GM15510 (cell line): ENCODE results near the gene WDR17.

Experiments used
- POLR2A ChIP-seq: IDR thresholded peaks from 3 replicates; pipeline ENCODE4 v1.6.1; 2011; ENCODE audit warnings: borderline replicate concordance; ENCODE audit not compliant: insufficient read length; ENCODE audit errors: extremely low read depth

Gene WDR17

DNA sequence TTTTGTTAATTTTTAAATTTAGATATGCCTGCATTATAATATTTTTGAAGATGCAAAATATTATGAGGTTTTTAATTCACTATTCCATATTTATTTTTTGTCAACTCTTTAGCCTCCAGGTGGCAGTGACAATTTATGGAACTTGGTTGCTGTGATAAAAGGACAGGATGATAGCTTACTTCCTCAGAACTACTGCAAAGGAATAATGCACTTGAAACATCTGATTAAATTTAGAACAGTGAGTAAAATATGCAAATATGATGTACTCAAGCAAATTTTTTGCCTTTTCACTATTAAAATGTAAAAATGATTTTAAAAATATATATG is 84.7 kb downstream of the WDR17 start:
- TF ChIP-seq POLR2A, result no peak

GRCh38 chr4:176150704-176151103 is 85.1 kb downstream of the WDR17 start:
- no peak for TF ChIP-seq POLR2A

GRCh38 chr4:176153124-176153523 is 87.5 kb downstream of the WDR17 start:
- no peak for TF ChIP-seq POLR2A

GRCh38 chr4:176156656-176157055 is 91.0 kb downstream of the WDR17 start:
- no peak for TF ChIP-seq POLR2A

DNA sequence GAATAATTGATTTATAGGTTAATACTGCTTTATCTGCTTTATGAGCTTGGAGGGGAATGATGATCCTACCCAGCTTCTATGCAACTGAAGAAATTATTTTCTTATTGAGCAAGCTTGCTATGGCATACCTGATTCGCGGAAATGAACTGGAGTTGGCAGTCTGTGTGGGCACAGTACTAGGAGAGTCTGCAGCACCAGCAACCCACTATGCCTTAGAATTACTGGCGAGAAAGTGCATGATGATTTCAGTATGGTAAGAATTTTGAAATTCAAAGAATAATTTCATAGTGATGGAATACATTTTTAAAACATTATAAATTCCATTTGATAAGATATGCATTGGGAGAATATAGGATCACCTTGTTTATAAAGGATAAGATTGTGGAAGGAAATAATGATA is 97.4 kb downstream of the WDR17 start:
- no peak for TF ChIP-seq POLR2A

DNA sequence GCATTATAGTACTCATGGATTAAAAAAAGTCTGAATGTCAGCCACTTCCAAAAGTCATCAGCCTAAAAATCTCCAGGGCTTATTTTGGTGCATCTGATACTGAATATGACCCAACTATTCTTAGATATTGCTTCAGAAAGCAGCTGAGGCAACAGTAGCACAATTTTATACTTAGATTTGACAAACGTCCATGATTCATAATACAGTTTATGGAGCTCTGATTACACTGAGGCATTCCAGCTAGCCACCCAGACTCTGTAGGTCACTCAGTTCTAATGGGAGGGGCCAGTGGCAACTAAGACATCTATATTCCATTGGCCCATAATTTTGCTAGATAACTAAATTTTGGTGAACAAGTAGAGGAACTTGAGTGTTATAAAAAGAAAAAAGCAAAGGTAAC is 119.4 kb downstream of the WDR17 start:
- no peak for TF ChIP-seq POLR2A

- no peak for TF ChIP-seq POLR2A
Measured at GRCh38 chr4:176186067-176186466, 120.4 kb downstream of the WDR17 start.

DNA sequence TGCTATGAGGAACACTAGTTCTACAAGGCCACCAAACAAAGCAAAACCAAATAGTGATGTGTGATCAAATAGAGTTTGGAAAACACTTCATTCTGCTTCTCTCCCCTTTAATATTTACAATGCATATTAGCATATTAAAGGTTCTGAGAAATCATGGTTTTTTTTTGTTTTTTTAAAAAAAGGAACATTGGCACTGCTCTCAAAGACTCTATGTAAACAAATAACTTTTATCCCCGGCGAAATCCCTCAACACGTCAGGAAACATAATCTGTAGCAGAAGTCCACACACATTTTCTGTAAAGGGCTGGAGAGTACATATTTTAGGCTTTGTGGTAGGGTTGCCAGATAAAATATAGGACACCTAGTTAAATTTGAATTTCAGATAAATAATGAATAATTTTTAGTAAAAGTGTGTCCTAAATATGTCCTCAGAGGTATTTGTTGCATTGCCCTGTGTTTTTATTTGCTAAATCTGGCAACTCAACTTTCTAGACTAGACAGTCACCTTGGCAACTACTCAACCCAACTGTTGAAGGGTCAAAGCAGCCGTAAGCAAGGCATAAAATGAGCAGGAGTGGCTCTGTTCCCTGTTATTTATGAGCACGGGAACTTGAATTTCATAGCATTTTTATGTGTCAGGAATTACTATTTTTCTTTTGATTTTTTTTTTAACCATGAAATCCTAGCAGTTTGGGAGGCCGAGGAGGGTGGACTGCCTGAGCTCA is 121.2 kb downstream of the WDR17 start:
- TF ChIP-seq POLR2A, result no peak

- no peak for TF ChIP-seq POLR2A
Measured at GRCh38 chr4:176187624-176188023, 122.0 kb downstream of the WDR17 start.

- no peak for TF ChIP-seq POLR2A
Measured at GRCh38 chr4:176188654-176189053, 123.0 kb downstream of the WDR17 start.

DNA sequence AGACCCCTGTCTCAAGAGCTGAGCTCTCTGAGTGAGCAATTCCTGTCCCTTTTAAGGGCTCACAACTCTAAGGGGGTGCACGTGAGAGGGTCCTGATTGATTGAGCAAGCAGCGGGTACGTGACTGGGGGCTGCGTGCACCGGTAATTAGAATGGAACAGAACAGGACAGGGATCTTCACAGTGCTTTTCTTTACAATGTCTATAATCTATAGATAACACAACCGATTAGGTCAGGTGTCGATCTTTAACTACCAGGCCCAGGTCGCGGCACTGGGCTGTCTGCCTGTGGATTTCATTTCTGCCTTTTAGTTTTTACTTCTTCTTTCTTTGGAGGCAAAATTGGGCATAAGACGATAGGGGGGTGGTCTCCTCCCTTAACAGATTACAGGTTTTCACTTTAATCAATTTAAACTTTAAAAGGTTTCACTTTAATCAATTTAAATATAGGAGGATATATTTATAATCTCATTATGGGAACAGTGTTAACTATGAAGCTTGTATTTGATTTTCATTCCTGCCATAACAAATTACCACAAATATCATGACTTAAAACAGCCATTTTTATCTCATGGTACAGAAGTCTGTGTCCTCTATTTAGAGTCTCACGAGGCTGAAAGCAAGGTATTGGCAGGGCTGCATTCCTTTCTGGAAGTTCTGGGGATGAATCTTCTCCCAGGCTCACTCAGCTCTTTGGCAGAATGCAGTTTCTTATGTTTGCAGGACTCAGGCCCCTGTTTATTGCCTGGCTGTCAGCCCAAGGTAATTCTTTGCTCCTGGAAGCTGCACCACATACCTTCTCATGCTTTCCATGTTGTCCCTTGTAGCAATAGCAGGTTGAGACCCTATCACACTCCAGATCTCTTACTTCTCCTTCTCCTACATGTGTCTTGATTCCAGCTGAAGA is 124.5 kb downstream of the WDR17 start:
- no peak for TF ChIP-seq POLR2A

- TF ChIP-seq POLR2A, result no peak
Measured at GRCh38 chr4:176191974-176192373, 126.3 kb downstream of the WDR17 start.

- TF ChIP-seq POLR2A, result no peak
Measured at GRCh38 chr4:176193126-176193525, 127.5 kb downstream of the WDR17 start.

GRCh38 chr4:176193938-176194337 is 128.3 kb downstream of the WDR17 start:
- TF ChIP-seq POLR2A, result no peak

GRCh38 chr4:176195184-176195978 is 129.7 kb downstream of the WDR17 start, which contains the start of gene SPATA4:
Gene SPATA4, minus strand, starts transcription at chr4:176195585. Its CDS starts 23 bp downstream, at chr4:176195562.
- no peak for TF ChIP-seq POLR2A

GRCh38 chr4:176198316-176198903 is 132.8 kb downstream of the WDR17 start:
- no peak for TF ChIP-seq POLR2A

DNA sequence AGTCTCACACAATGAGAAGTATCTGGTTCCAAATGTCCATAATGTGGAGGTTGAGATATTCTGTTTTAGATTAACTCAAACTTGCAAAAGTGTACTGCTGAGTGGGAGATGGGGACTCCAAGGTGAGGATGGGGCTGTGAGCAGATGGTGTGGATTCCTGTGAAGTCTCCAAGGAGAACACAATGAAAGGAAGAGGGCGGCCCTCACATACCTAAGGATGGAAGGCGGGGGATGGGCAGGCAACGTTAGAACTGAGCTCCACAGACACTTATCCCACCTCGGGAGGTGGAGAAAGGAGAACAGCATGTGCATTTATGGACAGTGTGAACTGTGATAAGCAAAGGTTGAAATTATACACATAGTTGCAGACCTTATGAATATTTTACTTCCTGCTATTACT is 139.7 kb downstream of the WDR17 start:
- TF ChIP-seq POLR2A, result no peak
